Body of pancreas (tissue), 4 donors: ENCODE data around the gene SPATA45. TPM values are rescaled to one million over a fixed set of nuclear protein-coding genes. Genes with fewer than 3 reads are reported as not detected.

Experiments used
- ATAC-seq: fragments of 150-250 bp; one replicate; pipeline ENCODE4 v1.9.1; 2016
- DNase-seq, 4 donors: peaks; one replicate each; pipeline ENCODE4 v3.0.0-alpha.2; 2019
- H3K27ac ChIP-seq, 4 donors: fragments of 200-600 bp; sonication (generic); 1 replicate in 3 of 4; 2 replicates in 1 of 4; pipeline versions ENCODE4 v1.5.1 to v1.6.1; 2016 to 2019; ENCODE audit warnings: mild to moderate bottlenecking in 1 of 4, mixed read lengths in 1 of 4, moderate library complexity in 1 of 4
- H3K27me3 ChIP-seq, 2 donors: fragments of 200-600 bp; sonication (generic); one replicate each; pipeline ENCODE4 v1.6.0; 2016; ENCODE audit warnings: mild to moderate bottlenecking in 1 of 2
- H3K36me3 ChIP-seq, 2 donors: fragments of 200-600 bp; sonication (generic); replicated peaks in 1 of 2; 2 replicates each; pipeline ENCODE4 v1.5.1; 2016; ENCODE audit warnings: low read depth in 2 of 2; ENCODE audit not compliant: insufficient read depth in 1 of 2
- H3K4me1 ChIP-seq: fragments of 200-600 bp; sonication (generic); one replicate; pipeline ENCODE4 v1.6.0; 2016
- H3K4me3 ChIP-seq, 2 donors: fragments of 200-600 bp; sonication (generic); 1 replicate in 1 of 2; 2 replicates in 1 of 2; pipeline ENCODE4 v1.5.1; 2016 to 2019
- H3K9me3 ChIP-seq, 3 donors: fragments of 200-600 bp; sonication (generic); 1 replicate in 2 of 3; 2 replicates in 1 of 3; pipeline ENCODE4 v1.5.1; 2016
- CTCF ChIP-seq, 7 experiments: fragments of 450-650 bp in 4 of 7; fragments of 200-600 bp in 3 of 7; sonication (generic) in 3 of 7; IDR thresholded peaks; one replicate each; pipeline ENCODE4 v1.5.1; 2016 to 2019; ENCODE audit warnings: antibody characterized with exemption in 7 of 7
- POLR2A ChIP-seq, 3 donors: fragments of 450-650 bp; IDR thresholded peaks; one replicate each; pipeline ENCODE4 v1.6.1; 2016; ENCODE audit warnings: antibody characterized with exemption in 3 of 3, mild to moderate bottlenecking in 2 of 3
- WGBS, 2 donors: methylation state at CpG; one replicate each; pipeline ENCODE4 v1.1.5; 2017; 5-methylcytosine and 5-hydroxymethylcytosine counted together
- intact Hi-C: fragments of 100-400 bp; cut with DNase I; formaldehyde crosslinking; loops from one replicate; pipeline ENCODE4 v1.15.1; 2023
- total RNA-seq, 2 donors: library from RNA; depleted of rRNA; stranded (reverse); fragments of >200 nt; gene quantifications; one replicate each; pipeline ENCODE4 v1.1.0, GENCODE V29; 2016

SPATA45 gene
- total RNA-seq, 2 donors from 2014 or later: not detected

- WGBS, 2 donors: 48 to 54% methylated on average over 5 of the region's 5 CpGs
- H3K4me1 ChIP-seq: no peaks in the 10 kb centered on the region
- intact Hi-C loops: no loop called here
- H3K27me3 ChIP-seq: no peaks in the 10 kb centered on the region
- no peak overlapping the region for H3K27ac ChIP-seq
- no peak for ATAC-seq
- H3K9me3 ChIP-seq: peaks cover 0 to 3% (median 0%) of the 10 kb centered on the region in 3 donors
- H3K36me3 ChIP-seq: no peaks in the 10 kb centered on the region
- no peak overlapping the region for H3K4me3 ChIP-seq
- DNase-seq: peak in 3 of 4 donors; percentile 13 to 25 (median 15)
- TF ChIP-seq POLR2A (IDR thresholded peaks at IDR 0.05) (no peak), CTCF (IDR thresholded peaks at IDR 0.05) (peak in 4 of 7 experiments; percentile 22 to 42 (median 36))
Measured at GRCh38 chr1:212814537-212815334, 32.7 kb downstream of the SPATA45 start.

GRCh38 chr1:212805767-212806166, 41.7 kb downstream of the SPATA45 start:
- H3K4me1 ChIP-seq: no peaks in the 10 kb centered on the region
- H3K36me3 ChIP-seq: peaks cover 0 to 8% of the 10 kb centered on the region in 2 donors
- H3K4me3 ChIP-seq: no peak overlapping the region
- H3K27ac ChIP-seq: no peak overlapping the region
- no peaks in the 10 kb centered on the region for H3K27me3 ChIP-seq
- ATAC-seq (no peak), DNase-seq (no peak)
- no peak for TF ChIP-seq CTCF (IDR thresholded peaks at IDR 0.05)
- intact Hi-C loops: no loop called here
- 80 to 85% methylated on average over 3 of the region's 3 CpGs for WGBS, 2 donors
- no peaks in the 10 kb centered on the region for H3K9me3 ChIP-seq

GRCh38 chr1:212797681-212798080, 49.8 kb downstream of the SPATA45 start:
- TF ChIP-seq POLR2A (IDR thresholded peaks at IDR 0.05): no peak
- TF ChIP-seq CTCF (IDR thresholded peaks at IDR 0.05): no peak
- WGBS, 2 donors: 89 to 90% methylated on average over 3 of the region's 3 CpGs
- Histone ChIP-seq H3K4me3 (no peak overlapping the region), H3K27ac (no peak overlapping the region), H3K9me3 (no peaks in the 10 kb centered on the region), H3K27me3 (no peaks in the 10 kb centered on the region), H3K4me1 (peaks cover 3% of the 10 kb centered on the region), H3K36me3 (peaks cover 0 to 12% of the 10 kb centered on the region in 2 donors)
- ATAC-seq: no peak
- DNase-seq: no peak
- intact Hi-C loops: no loop called here

GRCh38 chr1:212794561-212795014, 52.9 kb downstream of the SPATA45 start:
- TF ChIP-seq POLR2A (IDR thresholded peaks at IDR 0.05): peak in 1 of 3 donors; percentile 12
- no peak for TF ChIP-seq CTCF (IDR thresholded peaks at IDR 0.05)
- ATAC-seq: no peak
- H3K27me3 ChIP-seq: no peaks in the 10 kb centered on the region
- H3K9me3 ChIP-seq: no peaks in the 10 kb centered on the region
- H3K36me3 ChIP-seq: peaks cover 0 to 6% of the 10 kb centered on the region in 2 donors
- H3K27ac ChIP-seq: peak overlapping the region in 1 of 4 donors; percentile 50
- DNase-seq: peak in 1 of 4 donors; percentile 17
- WGBS, 2 donors: 39 to 52% methylated on average over 1 of the region's 1 CpG
- H3K4me1 ChIP-seq: peaks cover 14% of the 10 kb centered on the region
- intact Hi-C loops: no loop called here
- H3K4me3 ChIP-seq: no peak overlapping the region
